A673 (cell line): ENCODE results near the gene PLAAT1.

Experiments used
- CTCF ChIP-seq: fragments of 300-800, 200-600 bp; sonication (generic); conservative IDR thresholded peaks from 2 replicates; pipeline ENCODE4 v1.5.1; 2017; ENCODE audit warnings: low read depth, mild to moderate bottlenecking, antibody characterized with exemption, low read length, moderate library complexity, mixed read lengths
- EZH2 ChIP-seq: fragments of 200-600 bp; sonication (generic); IDR thresholded peaks from 2 replicates; pipeline ENCODE4 v1.6.1; 2017; ENCODE audit warnings: borderline replicate concordance, low read depth, mild to moderate bottlenecking, mixed read lengths, antibody characterized with exemption, low read length; ENCODE audit not compliant: poor library complexity, severe bottlenecking

GRCh38 chr3:193261970-193262369, 20.9 kb downstream of the PLAAT1 start:
- no peak for TF ChIP-seq CTCF
- no peak for TF ChIP-seq EZH2
